DMS114 treated with DMSO at 0.1 percent for 48 hours (cell line): ENCODE results near the gene PAX3.
A peak's percentile ranks its signal among the peaks of the same experiment; 100 is the strongest.

Source experiments
- DNase-seq: peaks from one replicate; lab custom pipeline; 2025; ENCODE audit not compliant: unreplicated experiment; lab: John Stamatoyannopoulos, UW

PAX3 gene

GRCh38 chr2:222297600-222297935 lies 1.2 kb downstream of the PAX3 start:
- DNase-seq = no peak

DNA sequence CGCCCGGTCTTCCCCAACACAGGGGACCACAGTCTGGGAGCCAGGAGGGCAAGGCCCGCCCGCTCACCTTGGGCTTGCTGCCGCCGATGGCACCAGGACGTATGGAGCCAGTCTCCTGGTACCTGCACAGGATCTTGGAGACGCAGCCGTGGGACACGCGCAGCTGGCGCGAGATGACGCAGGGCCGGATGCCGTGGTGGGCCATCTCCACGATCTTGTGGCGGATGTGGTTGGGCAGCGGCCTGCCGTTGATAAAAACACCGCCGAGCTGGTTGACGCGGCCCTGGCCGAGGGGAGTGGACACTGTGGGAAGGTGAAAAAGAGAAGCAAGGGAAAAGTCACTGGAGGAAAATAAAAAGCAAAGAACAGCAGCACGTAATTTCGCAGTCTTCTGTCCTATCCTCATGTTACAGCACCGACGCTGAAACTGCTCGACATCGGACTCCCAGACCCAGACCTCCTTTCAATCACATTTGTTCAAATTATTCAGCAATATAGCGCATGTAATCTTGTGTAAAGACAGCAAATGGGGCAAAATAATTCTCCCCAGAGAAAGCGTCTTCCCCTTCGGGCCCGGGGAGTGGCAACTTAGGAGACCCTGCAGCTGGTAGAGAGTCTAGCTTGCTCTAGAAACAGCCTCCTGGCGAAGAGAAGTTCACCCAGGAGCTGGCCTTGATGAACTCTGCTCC lies 1.7 kb downstream of the PAX3 start:
- DNase-seq = no peak

- no peak for DNase-seq
Measured at GRCh38 chr2:222296311-222296741, 2.5 kb downstream of the PAX3 start.

DNA sequence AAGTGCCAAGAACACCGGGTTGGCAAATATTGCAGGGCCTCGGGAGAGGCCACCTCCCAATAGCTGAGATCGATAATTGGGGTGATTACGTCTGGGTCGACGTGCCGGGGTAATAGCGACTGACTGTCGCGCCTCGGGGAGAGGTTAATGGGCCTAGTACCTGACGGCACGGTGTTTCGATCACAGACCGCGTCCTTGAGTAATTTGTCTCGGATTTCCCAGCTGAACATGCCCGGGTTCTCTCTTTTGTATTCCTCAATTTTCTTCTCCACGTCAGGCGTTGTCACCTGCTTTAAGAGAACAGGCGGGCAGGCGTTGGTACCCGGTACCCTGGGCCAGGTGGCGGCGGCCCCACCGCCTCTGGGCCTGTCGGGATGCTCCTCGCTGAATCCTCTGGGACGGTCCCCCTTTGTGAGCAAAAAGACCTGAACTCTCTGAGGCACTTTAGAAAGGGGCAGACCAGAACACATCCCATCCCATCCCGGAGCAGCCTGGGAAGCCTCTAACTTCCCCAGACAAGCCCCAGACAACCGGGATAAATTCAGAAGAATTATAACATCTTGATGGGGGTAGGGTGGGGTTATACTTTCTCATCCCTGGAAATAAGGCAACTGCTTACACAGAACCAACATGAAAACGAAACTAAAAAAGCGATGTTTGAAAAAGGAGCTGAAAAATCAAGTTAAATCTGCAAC lies 3.3 kb downstream of the PAX3 start:
- no peak for DNase-seq

- DNase-seq = no peak
Measured at GRCh38 chr2:222294996-222295367, 3.8 kb downstream of the PAX3 start.

DNA sequence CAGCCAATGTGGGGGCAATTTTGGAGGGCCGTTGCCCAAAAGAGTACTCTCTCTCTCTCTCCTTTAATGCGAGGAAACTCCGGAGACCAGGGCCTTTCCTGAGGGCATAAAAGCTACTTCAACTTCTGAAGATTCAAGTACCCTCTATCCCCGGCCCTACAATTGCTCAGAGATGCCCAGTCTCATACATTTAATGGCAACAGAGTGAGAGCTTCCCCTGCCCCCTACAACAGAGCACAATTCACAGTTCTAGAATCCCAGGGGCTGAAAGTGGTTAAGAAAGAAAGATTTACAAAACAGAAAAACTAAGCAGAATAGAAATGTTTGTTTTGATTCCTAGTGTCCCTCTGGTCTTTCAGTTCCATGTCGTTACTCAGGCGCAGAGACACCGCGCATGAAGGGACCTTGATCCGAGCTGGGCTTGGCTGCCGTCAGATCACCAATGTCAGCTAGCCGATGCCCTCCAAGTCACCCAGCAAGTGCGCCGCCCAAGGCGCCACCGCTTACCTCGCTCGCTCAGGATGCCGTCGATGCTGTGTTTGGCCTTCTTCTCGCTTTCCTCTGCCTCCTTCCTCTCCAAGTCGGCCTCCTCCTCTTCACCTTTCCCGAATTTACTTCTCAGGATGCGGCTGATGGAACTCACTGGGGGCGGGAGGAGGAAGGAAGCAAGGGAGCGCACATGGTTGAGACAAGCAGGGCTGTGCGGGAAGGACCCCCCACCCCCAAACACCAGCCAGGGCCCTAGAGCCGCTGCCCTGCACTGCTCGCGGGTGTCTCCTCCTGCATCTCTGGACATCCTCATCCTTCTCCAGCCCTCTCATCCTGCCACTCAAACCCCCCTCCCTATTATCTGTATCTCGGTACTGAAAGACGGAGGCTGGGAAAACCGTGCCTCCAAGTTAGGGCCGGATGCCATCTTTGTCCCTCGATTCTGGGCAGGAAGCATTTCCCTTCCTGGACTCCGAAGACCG lies 4.9 kb downstream of the PAX3 start:
- no peak for DNase-seq

GRCh38 chr2:222292149-222293134 lies 6.4 kb downstream of the PAX3 start:
- no peak for DNase-seq

- DNase-seq = no peak
Measured at GRCh38 chr2:222291485-222291841, 7.3 kb downstream of the PAX3 start.

- DNase-seq = peak; percentile 61
Measured at GRCh38 chr2:222290736-222291484, 7.9 kb downstream of the PAX3 start.

- no peak for DNase-seq
Measured at GRCh38 chr2:222290401-222290735, 8.4 kb downstream of the PAX3 start.

GRCh38 chr2:222289278-222290160 lies 9.3 kb downstream of the PAX3 start:
- DNase-seq = no peak

GRCh38 chr2:222288590-222289277 lies 10.1 kb downstream of the PAX3 start:
- no peak for DNase-seq

GRCh38 chr2:222287862-222288479 lies 10.8 kb downstream of the PAX3 start:
- no peak for DNase-seq

- DNase-seq = no peak
Measured at GRCh38 chr2:222284466-222284865, 14.3 kb downstream of the PAX3 start.

GRCh38 chr2:222283634-222284033 lies 15.2 kb downstream of the PAX3 start:
- DNase-seq = no peak

- DNase-seq = no peak
Measured at GRCh38 chr2:222281506-222281905, 17.3 kb downstream of the PAX3 start.

DNA sequence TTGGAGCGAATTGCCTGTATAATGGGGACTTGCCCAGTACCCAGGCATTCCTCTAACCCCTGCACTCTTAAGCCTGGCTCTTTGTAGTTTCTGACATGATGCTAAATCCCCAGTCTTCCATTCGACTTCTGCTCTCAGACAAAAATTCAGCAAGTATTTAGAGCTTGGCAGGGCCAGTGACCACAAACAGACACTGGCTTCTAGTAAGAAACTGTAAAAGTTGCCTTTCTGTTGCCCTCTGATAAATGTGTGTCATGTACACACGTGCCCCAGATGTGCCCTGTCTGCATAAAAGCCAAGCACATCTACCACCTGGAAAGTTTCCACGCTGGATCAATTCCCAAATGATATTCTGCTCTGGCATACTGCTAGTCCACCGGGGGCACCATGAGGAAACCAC lies 18.0 kb downstream of the PAX3 start:
- no peak for DNase-seq

- no peak for DNase-seq
Measured at GRCh38 chr2:222272446-222273015, 26.3 kb downstream of the PAX3 start.
